Lung (tissue), 12 donors: Measurements from ENCODE around the gene DENND1A. TPM values are rescaled to one million over a fixed set of nuclear protein-coding genes. Genes with fewer than 3 reads are reported as not detected.

Source experiments
- ATAC-seq: fragments of 200-7000 bp; cut with Tn5 transposase; one replicate; pipeline ENCODE4 v1.9.1; 2020; ENCODE audit warnings: moderate number of reproducible peaks; ENCODE audit not compliant: insufficient read depth, low FRiP score
- DNase-seq, 3 donors: peaks; one replicate each; pipeline ENCODE4 v3.0.0-alpha.2; 2013 to 2017
- H3K27ac ChIP-seq, 2 donors: one replicate each; pipeline ENCODE4 v1.5.1; 2013; ENCODE audit warnings: mild to moderate bottlenecking in 2 of 2, moderate library complexity in 2 of 2, control low read depth in 1 of 2, inconsistent platforms in 1 of 2, low read depth in 1 of 2, low read length in 1 of 2
- H3K27me3 ChIP-seq, 3 donors: one replicate each; pipeline ENCODE4 v1.5.1; 2013; ENCODE audit warnings: low read length in 2 of 3; ENCODE audit not compliant: control insufficient read depth in 3 of 3, insufficient read depth in 3 of 3
- H3K36me3 ChIP-seq, 4 donors: one replicate each; pipeline ENCODE4 v1.5.1; 2013; ENCODE audit warnings: low read length in 4 of 4, mild to moderate bottlenecking in 1 of 4, moderate library complexity in 1 of 4; ENCODE audit not compliant: control insufficient read depth in 4 of 4, insufficient read depth in 4 of 4
- H3K4me1 ChIP-seq, 5 donors: one replicate each; pipeline ENCODE4 v1.5.1; 2013; ENCODE audit warnings: low read length in 5 of 5, mild to moderate bottlenecking in 2 of 5, moderate library complexity in 1 of 5; ENCODE audit not compliant: control insufficient read depth in 5 of 5, insufficient read depth in 5 of 5
- H3K4me3 ChIP-seq: one replicate; pipeline ENCODE4 v1.5.1; 2013; ENCODE audit warnings: mild to moderate bottlenecking, control low read depth, moderate library complexity
- H3K9ac ChIP-seq, 2 donors: one replicate each; pipeline ENCODE4 v1.5.1; 2013; ENCODE audit warnings: low read length in 2 of 2, control low read depth in 1 of 2; ENCODE audit not compliant: insufficient read depth in 1 of 2
- H3K9me3 ChIP-seq, 4 donors: one replicate each; pipeline ENCODE4 v1.5.1; 2013; ENCODE audit warnings: low read length in 3 of 4, mild to moderate bottlenecking in 1 of 4, moderate library complexity in 1 of 4; ENCODE audit not compliant: control insufficient read depth in 4 of 4, insufficient read depth in 3 of 4
- WGBS, 2 donors: extraction: QIAGEN DNeasy Blood & Tissue Kit; methylation state at CpG; one replicate each; pipeline ENCODE4 v1.1.7; 2013; 5-methylcytosine and 5-hydroxymethylcytosine counted together
- polyA plus RNA-seq, 2 donors: library from polyadenylated mRNA; stranded (reverse); fragments of 200-250 nt; gene quantifications; one replicate each; pipeline ENCODE4 v1.2.1, GENCODE V29; 2013
- total RNA-seq, 2 donors: library from RNA; depleted of rRNA in 1 of 2; stranded (reverse); fragments of >200 nt in 1 of 2; gene quantifications; one replicate each; pipeline ENCODE4 v1.2.1, GENCODE V29; 2014 to 2021
- TF ChIP-seq, protein P1 (sequence below): IDR thresholded peaks from 2 replicates; pipeline ENCODE4 v1.5.1; 2012; ENCODE audit warnings: mild to moderate bottlenecking; ENCODE audit errors: control extremely low read depth, extremely low read depth
- donor health status: control.
- donor health status: control.
- donor health status: Bipolar disorder and iron deficiency.
- donor health status: healthy.
- donor health status: DM: yes; HTN: yes; CAD: no.

The DENND1A gene
- total and polyA plus RNA-seq, 4 donors = 5.7 to 29.8 (median 14.5) TPM

DNA sequence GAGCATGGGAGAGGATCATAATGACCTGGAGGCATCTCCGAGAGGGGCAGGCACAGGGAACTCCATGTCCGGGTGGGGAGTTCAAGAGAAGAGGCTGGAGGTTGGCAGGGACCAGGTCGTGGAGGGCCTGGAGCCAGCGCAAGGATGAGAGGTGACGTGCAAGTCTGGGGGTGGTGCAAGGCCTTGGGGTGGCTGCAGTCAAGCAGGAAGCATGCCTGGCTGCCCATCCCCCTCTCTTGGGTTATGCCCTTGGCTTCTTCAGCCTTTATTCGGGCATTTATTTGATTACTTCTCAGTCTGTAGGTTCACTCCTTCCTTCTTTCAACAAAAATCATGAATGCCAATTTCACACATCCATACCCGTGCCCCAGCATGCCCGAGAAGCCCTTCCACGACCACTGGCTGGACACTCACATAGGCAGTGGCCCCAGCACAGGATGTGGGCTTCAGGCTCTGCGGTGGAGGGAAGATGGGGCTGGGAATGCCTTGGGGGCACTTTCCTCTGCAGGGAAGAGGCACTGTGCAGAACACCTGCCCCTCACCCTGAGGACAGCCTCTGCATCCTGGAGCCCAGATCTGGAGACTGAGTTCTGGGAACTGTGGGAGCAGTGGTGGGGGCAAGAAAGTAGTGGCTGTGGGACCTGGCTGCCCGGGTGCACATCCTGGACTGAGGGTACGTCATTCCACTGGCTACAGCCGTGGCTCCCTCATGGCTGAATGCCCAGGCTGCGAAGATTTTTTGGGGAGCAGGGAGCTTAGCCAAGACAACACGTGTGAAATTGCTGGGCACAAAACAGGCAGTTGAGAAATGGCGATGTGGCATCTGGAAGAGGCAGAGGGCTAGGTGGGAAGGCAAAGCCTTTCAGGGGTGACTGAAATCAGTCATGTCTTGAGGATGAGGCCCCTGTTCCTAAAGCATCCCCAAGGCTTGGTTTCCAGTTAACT is 535.4 kb downstream of the DENND1A start:
- DNase-seq (peak in 1 of 3 donors; percentile 13), ATAC-seq (no peak)
- H3K4me3 ChIP-seq = no peak overlapping the region
- peaks cover 0 to 6% (median under 1%) of the 10 kb centered on the region in 4 donors for H3K9me3 ChIP-seq
- H3K9ac ChIP-seq = no peak overlapping the region
- WGBS, 2 donors = 78 to 86% methylated on average over 16 of the region's 16 CpGs
- peaks cover 0 to 10% (median 4%) of the 10 kb centered on the region in 5 donors for H3K4me1 ChIP-seq
- TF ChIP-seq, protein P1, sequence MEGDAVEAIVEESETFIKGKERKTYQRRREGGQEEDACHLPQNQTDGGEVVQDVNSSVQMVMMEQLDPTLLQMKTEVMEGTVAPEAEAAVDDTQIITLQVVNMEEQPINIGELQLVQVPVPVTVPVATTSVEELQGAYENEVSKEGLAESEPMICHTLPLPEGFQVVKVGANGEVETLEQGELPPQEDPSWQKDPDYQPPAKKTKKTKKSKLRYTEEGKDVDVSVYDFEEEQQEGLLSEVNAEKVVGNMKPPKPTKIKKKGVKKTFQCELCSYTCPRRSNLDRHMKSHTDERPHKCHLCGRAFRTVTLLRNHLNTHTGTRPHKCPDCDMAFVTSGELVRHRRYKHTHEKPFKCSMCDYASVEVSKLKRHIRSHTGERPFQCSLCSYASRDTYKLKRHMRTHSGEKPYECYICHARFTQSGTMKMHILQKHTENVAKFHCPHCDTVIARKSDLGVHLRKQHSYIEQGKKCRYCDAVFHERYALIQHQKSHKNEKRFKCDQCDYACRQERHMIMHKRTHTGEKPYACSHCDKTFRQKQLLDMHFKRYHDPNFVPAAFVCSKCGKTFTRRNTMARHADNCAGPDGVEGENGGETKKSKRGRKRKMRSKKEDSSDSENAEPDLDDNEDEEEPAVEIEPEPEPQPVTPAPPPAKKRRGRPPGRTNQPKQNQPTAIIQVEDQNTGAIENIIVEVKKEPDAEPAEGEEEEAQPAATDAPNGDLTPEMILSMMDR = no peak
- no peak overlapping the region for H3K27ac ChIP-seq
- no peaks in the 10 kb centered on the region for H3K36me3 ChIP-seq
- H3K27me3 ChIP-seq = no peaks in the 10 kb centered on the region

DNA sequence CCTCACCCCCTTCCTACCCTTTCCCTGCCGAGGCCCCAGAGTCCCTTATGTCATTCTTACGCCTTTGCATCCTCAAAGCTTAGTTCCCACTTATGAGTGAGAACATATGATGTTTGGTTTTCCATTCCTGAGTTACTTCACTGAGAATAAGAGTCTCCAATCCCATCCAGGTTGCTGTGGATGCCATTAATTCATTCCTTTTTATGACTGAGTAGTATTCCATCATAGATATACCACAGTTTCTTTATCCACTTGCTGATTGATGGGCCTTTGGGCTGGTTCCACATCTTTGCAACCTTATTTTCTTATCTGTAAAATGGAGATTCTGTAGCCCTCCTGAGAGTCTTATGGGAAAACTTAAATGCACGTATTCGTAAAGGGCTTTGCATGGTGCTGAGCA is 537.1 kb downstream of the DENND1A start:
- Histone ChIP-seq H3K4me3 (no peak overlapping the region), H3K9me3 (peaks cover 0 to 6% (median under 1%) of the 10 kb centered on the region in 4 donors), H3K36me3 (no peaks in the 10 kb centered on the region), H3K9ac (no peak overlapping the region), H3K27me3 (no peaks in the 10 kb centered on the region), H3K4me1 (peaks cover 0 to 10% (median 4%) of the 10 kb centered on the region in 5 donors), H3K27ac (no peak overlapping the region)
- WGBS, 2 donors = 82 to 87% methylated on average over 4 of the region's 4 CpGs
- ATAC-seq (no peak), DNase-seq (no peak)
- TF ChIP-seq, protein P1 = no peak

DNA sequence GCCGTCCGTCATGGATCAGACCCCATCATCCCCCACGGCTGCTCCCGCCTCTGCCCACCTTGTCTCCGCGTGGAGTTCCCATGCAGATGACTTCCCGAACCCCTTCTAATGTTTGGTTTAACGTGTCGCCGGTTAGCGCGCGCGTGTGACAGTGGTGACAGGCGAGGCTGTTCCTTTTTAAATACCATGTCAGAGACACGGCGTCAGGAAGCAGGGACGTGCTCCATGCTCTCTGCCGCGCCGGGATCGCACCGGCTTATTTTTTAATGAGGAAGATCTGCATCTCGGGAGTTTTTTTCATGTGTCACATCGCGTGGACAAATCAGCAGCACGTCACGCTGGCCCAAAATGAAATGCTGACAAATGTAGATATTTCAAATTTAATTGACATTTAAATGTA is 538.0 kb downstream of the DENND1A start:
- H3K9me3 ChIP-seq = peaks cover 0 to 6% (median under 1%) of the 10 kb centered on the region in 4 donors
- DNase-seq = no peak
- no peak overlapping the region for H3K4me3 ChIP-seq
- peaks cover 0 to 10% (median 4%) of the 10 kb centered on the region in 5 donors for H3K4me1 ChIP-seq
- no peak overlapping the region for H3K27ac ChIP-seq
- no peaks in the 10 kb centered on the region for H3K36me3 ChIP-seq
- 89 to 94% methylated on average over 28 of the region's 28 CpGs for WGBS, 2 donors
- TF ChIP-seq, protein P1 = no peak
- H3K27me3 ChIP-seq = no peaks in the 10 kb centered on the region
- ATAC-seq = no peak
- no peak overlapping the region for H3K9ac ChIP-seq
